Tibial nerve (tissue), 4 donors: ENCODE measurements around the gene MYADML2. TPM values are rescaled to one million over a fixed set of nuclear protein-coding genes. Genes with fewer than 3 reads are reported as not detected.

Experiments used
- DNase-seq, 2 donors: peaks; one replicate each; pipeline ENCODE4 v3.0.0-alpha.2; 2019; ENCODE audit warnings: low spot score in 2 of 2
- H3K27ac ChIP-seq, 4 donors: fragments of 200-600 bp; sonication (generic) in 3 of 4; one replicate each; pipeline ENCODE4 v1.5.1; 2017 to 2019; ENCODE audit warnings: mild to moderate bottlenecking in 1 of 4
- H3K27me3 ChIP-seq, 2 donors: fragments of 200-600 bp; sonication (generic) in 1 of 2; one replicate each; pipeline versions ENCODE4 v1.5.1 to v1.6.0; 2017 to 2019
- H3K36me3 ChIP-seq, 3 donors: fragments of 200-600 bp; sonication (generic); one replicate each; pipeline ENCODE4 v1.5.1; 2018 to 2019
- H3K4me1 ChIP-seq, 4 donors: fragments of 200-600 bp; sonication (generic) in 3 of 4; one replicate each; pipeline ENCODE4 v1.5.1; 2017 to 2019
- H3K4me3 ChIP-seq, 4 donors: fragments of 200-600 bp; sonication (generic) in 3 of 4; one replicate each; pipeline ENCODE4 v1.5.1; 2017 to 2019; ENCODE audit warnings: mild to moderate bottlenecking in 1 of 4, moderate library complexity in 1 of 4
- H3K9me3 ChIP-seq, 4 donors: fragments of 200-600 bp; sonication (generic) in 3 of 4; one replicate each; pipeline ENCODE4 v1.5.1; 2017 to 2019
- CTCF ChIP-seq, 5 experiments: fragments of 200-600 bp in 3 of 5; fragments of 450-650 bp in 2 of 5; sonication (generic) in 3 of 5; IDR thresholded peaks; one replicate each; pipeline ENCODE4 v1.5.1; 2016 to 2019; ENCODE audit warnings: antibody characterized with exemption in 5 of 5, mild to moderate bottlenecking in 3 of 5, moderate library complexity in 2 of 5
- EP300 ChIP-seq, 2 donors: sonication (generic); formaldehyde crosslinking; IDR thresholded peaks; one replicate each; pipeline ENCODE4 v1.6.1; 2017; ENCODE audit warnings: antibody characterized with exemption in 2 of 2, mild to moderate bottlenecking in 1 of 2
- POLR2A ChIP-seq, 2 donors: fragments of 450-650 bp; IDR thresholded peaks; one replicate each; pipeline ENCODE4 v1.6.1; 2017; ENCODE audit warnings: antibody characterized with exemption in 2 of 2, mild to moderate bottlenecking in 2 of 2, moderate library complexity in 2 of 2
- WGBS, 2 donors: methylation state at CpG; one replicate each; pipeline ENCODE4 v1.1.5; 2018; 5-methylcytosine and 5-hydroxymethylcytosine counted together
- total RNA-seq, 4 donors: library from RNA; depleted of rRNA; stranded (reverse); fragments of >200 nt; gene quantifications; one replicate each; pipeline ENCODE4 v1.1.0, GENCODE V29; 2016

MYADML2 gene
- total RNA-seq, 4 donors from 2014 or later = not detected

GRCh38 chr17:81952792-81953228, 5.8 kb upstream of the MYADML2 start:
- DNase-seq = no peak
- no peaks in the 10 kb centered on the region for H3K36me3 ChIP-seq
- 56 to 63% methylated on average over 12 to 16 of the region's 16 CpGs for WGBS, 2 donors
- no peak overlapping the region for H3K4me3 ChIP-seq
- H3K27ac ChIP-seq = no peak overlapping the region
- H3K27me3 ChIP-seq = peaks cover 0 to 56% of the 10 kb centered on the region in 2 donors
- H3K4me1 ChIP-seq = no peaks in the 10 kb centered on the region
- no peaks in the 10 kb centered on the region for H3K9me3 ChIP-seq
- TF ChIP-seq EP300 (IDR thresholded peaks at IDR 0.05) (no peak), CTCF (IDR thresholded peaks at IDR 0.05) (no peak), POLR2A (IDR thresholded peaks at IDR 0.05) (no peak)

GRCh38 chr17:81951785-81952684, 5.0 kb upstream of the MYADML2 start:
- Histone ChIP-seq H3K27me3 (peaks cover 0 to 49% of the 10 kb centered on the region in 2 donors), H3K27ac (no peak overlapping the region), H3K36me3 (no peaks in the 10 kb centered on the region), H3K9me3 (no peaks in the 10 kb centered on the region), H3K4me1 (no peaks in the 10 kb centered on the region), H3K4me3 (no peak overlapping the region)
- 43 to 47% methylated on average over 12 to 13 of the region's 13 CpGs for WGBS, 2 donors
- DNase-seq = no peak
- TF ChIP-seq CTCF (IDR thresholded peaks at IDR 0.05) = no peak
- TF ChIP-seq EP300 (IDR thresholded peaks at IDR 0.05) = no peak
- no peak for TF ChIP-seq POLR2A (IDR thresholded peaks at IDR 0.05)

- Histone ChIP-seq H3K4me1 (no peaks in the 10 kb centered on the region), H3K4me3 (no peak overlapping the region), H3K27me3 (peaks cover 0 to 39% of the 10 kb centered on the region in 2 donors), H3K27ac (no peak overlapping the region), H3K9me3 (no peaks in the 10 kb centered on the region), H3K36me3 (no peaks in the 10 kb centered on the region)
- DNase-seq = no peak
- TF ChIP-seq POLR2A (IDR thresholded peaks at IDR 0.05) (no peak), CTCF (IDR thresholded peaks at IDR 0.05) (no peak), EP300 (IDR thresholded peaks at IDR 0.05) (no peak)
- WGBS, 2 donors = 84 to 88% methylated on average over 15 of the region's 15 CpGs
Observed at GRCh38 chr17:81950501-81950900, 3.5 kb upstream of the MYADML2 start.

GRCh38 chr17:81948635-81949378, 1.8 kb upstream of the MYADML2 start:
- no peaks in the 10 kb centered on the region for H3K4me1 ChIP-seq
- TF ChIP-seq CTCF (IDR thresholded peaks at IDR 0.05) (no peak), EP300 (IDR thresholded peaks at IDR 0.05) (no peak), POLR2A (IDR thresholded peaks at IDR 0.05) (no peak)
- no peaks in the 10 kb centered on the region for H3K36me3 ChIP-seq
- WGBS, 2 donors = 79 to 84% methylated on average over 16 to 17 of the region's 17 CpGs
- no peak overlapping the region for H3K4me3 ChIP-seq
- no peak for DNase-seq
- peaks cover 0 to 35% of the 10 kb centered on the region in 2 donors for H3K27me3 ChIP-seq
- no peak overlapping the region for H3K27ac ChIP-seq
- H3K9me3 ChIP-seq = no peaks in the 10 kb centered on the region

GRCh38 chr17:81944858-81945257, 2.2 kb downstream of the MYADML2 start:
- no peak for DNase-seq
- no peaks in the 10 kb centered on the region for H3K9me3 ChIP-seq
- H3K4me3 ChIP-seq = no peak overlapping the region
- no peaks in the 10 kb centered on the region for H3K36me3 ChIP-seq
- no peak for TF ChIP-seq CTCF (IDR thresholded peaks at IDR 0.05)
- peaks cover 0 to 12% (median 0%) of the 10 kb centered on the region in 4 donors for H3K4me1 ChIP-seq
- 91 to 92% methylated on average over 9 of the region's 9 CpGs for WGBS, 2 donors
- peaks cover 0 to 49% of the 10 kb centered on the region in 2 donors for H3K27me3 ChIP-seq
- no peak overlapping the region for H3K27ac ChIP-seq
